Measurements from ENCODE around the gene RBM20. TPM values are rescaled to one million over a fixed set of nuclear protein-coding genes. Genes with fewer than 3 reads are reported as not detected.

The RBM20 gene
- total RNA-seq, 1 experiment from 2014 or later = 4.2 TPM

- no peak for DNase-seq (ENCODE audit: low spot score)
These were observed 28.4 kb downstream of the RBM20 start for GRCh38 chr10:110672580-110672919.

- DNase-seq (ENCODE audit: low spot score) = no peak
These were observed 31.9 kb downstream of the RBM20 start for GRCh38 chr10:110676016-110676415.

GRCh38 chr10:110679486-110680272 lies 35.5 kb downstream of the RBM20 start:
- DNase-seq (ENCODE audit: low spot score) = no peak

GRCh38 chr10:110680273-110681020 lies 36.3 kb downstream of the RBM20 start:
- no peak for DNase-seq (ENCODE audit: low spot score)

GRCh38 chr10:110681023-110681681 lies 37.0 kb downstream of the RBM20 start:
- DNase-seq (ENCODE audit: low spot score) = peak; percentile 39

- no peak for DNase-seq (ENCODE audit: low spot score)
These were observed 38.2 kb downstream of the RBM20 start for GRCh38 chr10:110682348-110682747.

- DNase-seq (ENCODE audit: low spot score) = peak; percentile 78
These were observed 40.8 kb downstream of the RBM20 start for GRCh38 chr10:110684800-110685446.

- no peak for DNase-seq (ENCODE audit: low spot score)
These were observed 41.9 kb downstream of the RBM20 start for GRCh38 chr10:110686047-110686446.

GRCh38 chr10:110686949-110687348 lies 42.8 kb downstream of the RBM20 start:
- no peak for DNase-seq (ENCODE audit: low spot score)

- DNase-seq (ENCODE audit: low spot score) = no peak
These were observed 43.3 kb downstream of the RBM20 start for GRCh38 chr10:110687400-110687799.

- DNase-seq (ENCODE audit: low spot score) = no peak
These were observed 47.0 kb downstream of the RBM20 start for GRCh38 chr10:110691139-110691538.

- no peak for DNase-seq (ENCODE audit: low spot score)
These were observed 50.1 kb downstream of the RBM20 start for GRCh38 chr10:110694263-110694662.

GRCh38 chr10:110694820-110695538 lies 50.8 kb downstream of the RBM20 start:
- no peak for DNase-seq (ENCODE audit: low spot score)

- DNase-seq (ENCODE audit: low spot score) = no peak
These were observed 51.4 kb downstream of the RBM20 start for GRCh38 chr10:110695539-110695886.

- DNase-seq (ENCODE audit: low spot score) = no peak
These were observed 52.3 kb downstream of the RBM20 start for GRCh38 chr10:110696436-110696835.

- no peak for DNase-seq (ENCODE audit: low spot score)
These were observed 54.2 kb downstream of the RBM20 start for GRCh38 chr10:110698340-110698739.

- DNase-seq (ENCODE audit: low spot score) = no peak
These were observed 54.7 kb downstream of the RBM20 start for GRCh38 chr10:110698782-110699201.

GRCh38 chr10:110699859-110700468 lies 55.8 kb downstream of the RBM20 start:
- DNase-seq (ENCODE audit: low spot score) = no peak

GRCh38 chr10:110700947-110701616 lies 56.9 kb downstream of the RBM20 start:
- no peak for DNase-seq (ENCODE audit: low spot score)

- DNase-seq (ENCODE audit: low spot score) = no peak
These were observed 57.5 kb downstream of the RBM20 start for GRCh38 chr10:110701617-110701971.

GRCh38 chr10:110704070-110704469 lies 59.9 kb downstream of the RBM20 start:
- no peak for DNase-seq (ENCODE audit: low spot score)
